Right lobe of liver (tissue), 6 donors: ENCODE data around the gene LRFN2. TPM values are rescaled to one million over a fixed set of nuclear protein-coding genes. Genes with fewer than 3 reads are reported as not detected.

Experiments
- ATAC-seq, 4 donors: fragments of 200-7000 bp; cut with Tn5 transposase; one replicate each; pipeline ENCODE4 v1.9.1; 2020; ENCODE audit warnings: mild to moderate bottlenecking in 4 of 4, moderate library complexity in 4 of 4
- DNase-seq, 3 donors: peaks; one replicate each; pipeline ENCODE4 v3.0.0-alpha.2; 2020
- H3K27ac ChIP-seq, 3 donors: fragments of 200-600 bp; one replicate each; pipeline ENCODE4 v1.8.0; 2022
- H3K27me3 ChIP-seq, 2 donors: fragments of 200-600 bp; one replicate each; pipeline ENCODE4 v1.8.0; 2022
- H3K36me3 ChIP-seq, 4 donors: fragments of 200-600 bp; sonication (generic) in 1 of 4; one replicate each; pipeline versions ENCODE4 v1.5.1 to v1.8.0; 2017 to 2022; ENCODE audit warnings: control low read depth in 1 of 4
- H3K4me1 ChIP-seq, 4 donors: fragments of 200-600 bp; sonication (generic) in 1 of 4; one replicate each; pipeline versions ENCODE4 v1.5.1 to v1.8.0; 2017 to 2022; ENCODE audit warnings: control low read depth in 1 of 4
- H3K4me3 ChIP-seq, 3 donors: fragments of 200-600 bp; one replicate each; pipeline ENCODE4 v1.8.0; 2022
- H3K9me3 ChIP-seq, 4 donors: fragments of 200-600 bp; sonication (generic) in 1 of 4; one replicate each; pipeline versions ENCODE4 v1.5.1 to v1.8.0; 2017 to 2022; ENCODE audit warnings: control low read depth in 1 of 4
- POLR2A ChIP-seq: fragments of 450-650 bp; IDR thresholded peaks from one replicate; pipeline ENCODE4 v1.6.1; 2017; ENCODE audit warnings: antibody characterized with exemption, mild to moderate bottlenecking
- WGBS: methylation state at CpG from one replicate; pipeline ENCODE4 v1.1.6; 2018; ENCODE audit warnings: low coverage, low lambda C conversion rate; ENCODE audit not compliant: insufficient coverage; ENCODE audit errors: missing lambda C conversion rate; 5-methylcytosine and 5-hydroxymethylcytosine counted together
- intact Hi-C, 2 donors: fragments of 100-400 bp; cut with DNase I; formaldehyde crosslinking; loops; one replicate each; pipeline versions ENCODE4 v1.11.2 to v1.14.1; 2022
- total RNA-seq, 6 experiments: library from RNA; depleted of rRNA in 2 of 6; stranded (reverse); fragments of >200 nt in 2 of 6; fragmentation: NEBNext Ultra II Directional in 3 of 6; extraction: Animal tissue kit (Norgen Biotek cat#: 25700) in 3 of 6; gene quantifications; one replicate each; pipeline versions ENCODE4 v1.1.0 to v1.2.4, GENCODE V29; 2016 to 2023
- TF ChIP-seq, protein P1 (sequence below), 4 donors: fragments of 200-600 bp in 3 of 4; fragments of 450-650 bp in 1 of 4; IDR thresholded peaks; one replicate each; pipeline versions ENCODE4 v1.5.1 to v1.8.0; 2016 to 2022; ENCODE audit warnings: antibody characterized with exemption in 4 of 4, mild to moderate bottlenecking in 2 of 4
- donor health status: DM: no; HTN: yes; CAD: no.
- donor health status: DM: no; HTN: no; CAD: no.
- donor health status: DM: no; HTN: no; CAD: no.
- donor health status: DM: no; HTN: yes; CAD: no.
- donor health status: DM: no; HTN: yes; CAD: no.

The LRFN2 gene
- total RNA-seq, 6 experiments from 2014 or later = 0.19 TPM; not detected in 5

DNA sequence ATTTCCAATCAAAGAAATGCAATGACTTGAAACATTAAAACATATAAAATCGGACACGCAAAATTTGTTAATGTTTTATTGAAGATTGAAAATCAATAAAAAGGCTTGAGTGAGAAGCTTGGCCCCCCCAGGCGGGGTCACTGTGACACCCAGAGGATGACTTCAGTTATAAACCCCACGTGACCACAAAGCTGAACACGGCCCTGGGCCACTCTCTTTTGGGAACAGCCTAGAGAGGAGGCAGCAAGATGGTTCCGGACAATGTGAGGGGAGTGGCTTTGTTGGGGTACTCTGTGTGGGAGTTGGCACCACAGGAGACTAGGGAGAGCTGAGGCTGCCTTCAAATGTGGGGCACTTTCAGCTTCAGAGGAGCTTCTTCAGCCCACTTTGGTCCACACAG, 172.5 kb downstream of the LRFN2 start:
- DNase-seq (no peak), ATAC-seq (no peak)
- WGBS = 87% methylated on average over 4 of the region's 6 CpGs
- Histone ChIP-seq H3K9me3 (no peaks in the 10 kb centered on the region), H3K4me1 (no peaks in the 10 kb centered on the region), H3K27ac (no peak overlapping the region), H3K4me3 (no peak overlapping the region), H3K27me3 (no peaks in the 10 kb centered on the region), H3K36me3 (no peaks in the 10 kb centered on the region)
- intact Hi-C loops = no loop called here
- no peak for TF ChIP-seq POLR2A
- TF ChIP-seq, protein P1, sequence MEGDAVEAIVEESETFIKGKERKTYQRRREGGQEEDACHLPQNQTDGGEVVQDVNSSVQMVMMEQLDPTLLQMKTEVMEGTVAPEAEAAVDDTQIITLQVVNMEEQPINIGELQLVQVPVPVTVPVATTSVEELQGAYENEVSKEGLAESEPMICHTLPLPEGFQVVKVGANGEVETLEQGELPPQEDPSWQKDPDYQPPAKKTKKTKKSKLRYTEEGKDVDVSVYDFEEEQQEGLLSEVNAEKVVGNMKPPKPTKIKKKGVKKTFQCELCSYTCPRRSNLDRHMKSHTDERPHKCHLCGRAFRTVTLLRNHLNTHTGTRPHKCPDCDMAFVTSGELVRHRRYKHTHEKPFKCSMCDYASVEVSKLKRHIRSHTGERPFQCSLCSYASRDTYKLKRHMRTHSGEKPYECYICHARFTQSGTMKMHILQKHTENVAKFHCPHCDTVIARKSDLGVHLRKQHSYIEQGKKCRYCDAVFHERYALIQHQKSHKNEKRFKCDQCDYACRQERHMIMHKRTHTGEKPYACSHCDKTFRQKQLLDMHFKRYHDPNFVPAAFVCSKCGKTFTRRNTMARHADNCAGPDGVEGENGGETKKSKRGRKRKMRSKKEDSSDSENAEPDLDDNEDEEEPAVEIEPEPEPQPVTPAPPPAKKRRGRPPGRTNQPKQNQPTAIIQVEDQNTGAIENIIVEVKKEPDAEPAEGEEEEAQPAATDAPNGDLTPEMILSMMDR (IDR thresholded peaks at IDR 0.05) = no peak

DNA sequence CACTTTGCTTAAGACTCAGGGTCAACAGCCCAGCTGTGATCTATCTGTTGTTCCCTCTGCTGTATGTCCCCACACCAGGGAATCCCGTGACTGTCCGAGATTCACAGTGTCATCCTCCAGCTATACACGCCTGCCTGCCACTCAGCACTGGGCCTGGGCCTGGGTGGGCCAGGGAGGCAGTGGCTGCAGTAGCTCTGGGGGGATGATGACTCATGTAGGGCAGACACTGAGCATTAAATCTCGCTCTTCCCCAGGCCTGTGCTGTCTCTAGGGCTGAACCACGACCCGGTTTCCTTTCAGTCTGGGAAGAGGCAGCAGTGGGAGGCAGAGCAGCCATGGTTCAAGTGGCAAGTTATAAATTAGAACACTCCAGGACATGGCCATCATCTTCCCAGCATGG, 173.9 kb downstream of the LRFN2 start:
- DNase-seq (no peak), ATAC-seq (peak in 2 of 4 donors; percentile 18 to 24)
- intact Hi-C loops = no loop called here
- WGBS = 76% methylated on average over 3 of the region's 6 CpGs
- TF ChIP-seq, protein P1 (IDR thresholded peaks at IDR 0.05) = no peak
- no peak for TF ChIP-seq POLR2A
- no peaks in the 10 kb centered on the region for H3K4me1 ChIP-seq
- H3K27me3 ChIP-seq = no peaks in the 10 kb centered on the region
- H3K9me3 ChIP-seq = no peaks in the 10 kb centered on the region
- no peak overlapping the region for H3K27ac ChIP-seq
- H3K36me3 ChIP-seq = no peaks in the 10 kb centered on the region
- no peak overlapping the region for H3K4me3 ChIP-seq

DNA sequence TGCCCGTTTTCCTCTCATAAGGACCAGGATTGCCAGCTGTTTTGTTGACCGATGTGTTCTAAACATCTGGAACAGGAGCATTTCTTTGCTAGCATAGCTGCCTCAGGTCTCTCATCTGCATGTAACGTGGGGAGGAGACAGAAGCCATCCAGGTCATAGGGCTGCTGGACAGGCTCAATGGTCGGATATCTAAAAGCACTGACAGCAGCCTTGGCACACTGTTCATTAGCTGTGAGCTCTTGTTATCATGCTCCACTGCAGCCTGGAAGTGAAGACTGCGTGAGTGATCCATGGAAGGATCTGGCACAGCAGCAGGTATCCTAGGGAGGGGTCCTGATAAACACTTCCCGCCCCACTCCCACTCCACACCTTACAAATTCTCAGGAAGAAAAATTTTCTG, 175.3 kb downstream of the LRFN2 start:
- ATAC-seq = no peak
- intact Hi-C loops = no loop called here

DNA sequence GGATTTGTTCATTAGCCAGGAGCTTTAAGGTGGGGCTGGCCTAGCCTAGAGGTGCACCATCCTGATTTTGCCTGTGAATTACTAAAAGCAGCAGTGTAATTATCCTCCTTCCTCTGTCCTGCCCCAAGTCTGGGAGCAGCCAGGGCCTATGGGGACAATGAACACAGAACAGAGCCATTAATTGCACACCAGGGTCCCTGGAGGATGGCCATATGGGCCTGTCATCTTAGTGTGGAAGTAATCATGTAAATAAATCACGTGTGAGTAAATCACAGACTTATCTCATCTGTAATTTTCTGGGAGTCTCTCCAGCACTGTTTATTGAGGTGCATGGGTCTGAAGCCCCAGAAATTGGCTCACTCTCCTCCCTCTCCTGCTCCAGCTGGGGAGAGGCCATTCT, 176.3 kb downstream of the LRFN2 start:
- WGBS = 25% methylated on average over 1 of the region's 1 CpG
- TF ChIP-seq POLR2A = no peak
- TF ChIP-seq, protein P1 (IDR thresholded peaks at IDR 0.05) = no peak
- Histone ChIP-seq H3K36me3 (no peaks in the 10 kb centered on the region), H3K9me3 (no peaks in the 10 kb centered on the region), H3K27me3 (no peaks in the 10 kb centered on the region), H3K4me3 (no peak overlapping the region), H3K4me1 (no peaks in the 10 kb centered on the region), H3K27ac (no peak overlapping the region)
- ATAC-seq (no peak), DNase-seq (no peak)
- intact Hi-C loops = no loop called here

More for the DNA sequence above, 175.3 kb downstream of the LRFN2 start:
- WGBS = 42% methylated on average over 4 of the region's 6 CpGs
- H3K4me3 ChIP-seq = no peak overlapping the region
- no peaks in the 10 kb centered on the region for H3K36me3 ChIP-seq
- DNase-seq = no peak
- H3K9me3 ChIP-seq = no peaks in the 10 kb centered on the region
- TF ChIP-seq, protein P1 (IDR thresholded peaks at IDR 0.05) = no peak
- TF ChIP-seq POLR2A = no peak
- no peaks in the 10 kb centered on the region for H3K4me1 ChIP-seq
- no peaks in the 10 kb centered on the region for H3K27me3 ChIP-seq
- no peak overlapping the region for H3K27ac ChIP-seq
